Duodenal mucosa (tissue), 2 donors: ENCODE results near the gene MOSPD3.

ENCODE experiments used
- H3K27ac ChIP-seq: one replicate; pipeline ENCODE4 v1.7.0; 2013; ENCODE audit warnings: low read depth, low read length
- H3K27me3 ChIP-seq, 2 donors: one replicate each; pipeline ENCODE4 v1.7.0; 2013; ENCODE audit warnings: low read length in 2 of 2, control low read depth in 1 of 2; ENCODE audit not compliant: insufficient read depth in 2 of 2, control insufficient read depth in 1 of 2
- H3K36me3 ChIP-seq, 2 donors: one replicate each; pipeline ENCODE4 v1.7.0; 2013; ENCODE audit warnings: low read length in 2 of 2, control low read depth in 1 of 2; ENCODE audit not compliant: insufficient read depth in 2 of 2, control insufficient read depth in 1 of 2
- H3K4me1 ChIP-seq, 2 donors: one replicate each; pipeline ENCODE4 v1.7.0; 2013; ENCODE audit warnings: low read length in 2 of 2, control low read depth in 1 of 2; ENCODE audit not compliant: insufficient read depth in 2 of 2, control insufficient read depth in 1 of 2
- H3K4me3 ChIP-seq, 2 donors: one replicate each; pipeline ENCODE4 v1.7.0; 2013; ENCODE audit warnings: low read length in 2 of 2, low read depth in 1 of 2
- H3K9ac ChIP-seq, 2 donors: one replicate each; pipeline ENCODE4 v1.7.0; 2013; ENCODE audit warnings: low read length in 2 of 2, low read depth in 1 of 2
- H3K9me3 ChIP-seq, 2 donors: one replicate each; pipeline ENCODE4 v1.7.0; 2013; ENCODE audit warnings: low read length in 2 of 2, control low read depth in 1 of 2; ENCODE audit not compliant: control insufficient read depth in 1 of 2

MOSPD3 gene

DNA sequence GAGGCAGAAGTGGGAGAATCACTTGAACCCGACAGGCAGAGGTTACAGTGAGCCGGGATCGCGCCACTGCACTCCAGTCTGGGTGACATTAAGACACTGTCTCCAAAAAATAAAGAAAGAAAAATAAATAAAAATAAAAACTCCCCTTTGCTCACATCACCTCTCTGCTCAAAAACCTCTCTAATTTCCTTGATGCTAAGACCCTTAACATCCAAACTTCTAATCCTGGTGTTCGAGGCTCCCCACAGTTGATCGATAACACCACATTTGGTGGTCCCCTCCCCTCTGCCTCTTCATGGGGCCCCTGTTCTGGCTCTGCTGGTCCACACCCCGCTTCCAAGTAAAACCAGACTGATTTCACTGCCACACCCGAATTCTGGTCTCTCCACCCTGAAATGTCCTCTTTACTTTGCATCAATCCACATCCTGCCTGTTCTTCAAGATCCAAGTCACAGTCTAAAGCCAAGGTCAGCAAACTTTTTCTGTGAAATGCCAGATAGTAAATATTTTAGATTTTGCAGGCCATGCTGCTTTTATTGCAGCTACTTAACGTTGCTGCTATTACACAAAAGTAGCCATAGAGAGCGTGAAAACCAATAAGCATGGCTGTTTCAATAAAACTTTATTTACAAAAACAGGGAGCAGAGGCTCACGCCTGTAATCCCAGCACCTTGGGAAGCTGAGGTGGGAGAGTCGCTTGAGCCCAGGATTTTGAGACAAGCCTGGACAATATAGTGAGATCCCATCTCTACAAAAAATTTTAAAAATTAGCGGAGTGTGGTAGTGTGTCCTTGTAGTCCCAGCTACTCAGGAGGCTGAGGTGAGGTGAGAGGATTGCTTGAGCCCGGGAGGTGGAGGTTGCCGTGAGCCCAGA lies 11.8 kb downstream of the MOSPD3 start:
- Histone ChIP-seq H3K9me3 (no peaks in the 10 kb centered on the region), H3K4me3 (no peak overlapping the region), H3K27ac (no peak overlapping the region), H3K27me3 (no peaks in the 10 kb centered on the region), H3K36me3 (no peaks in the 10 kb centered on the region), H3K4me1 (peaks cover 0 to 8% of the 10 kb centered on the region in 2 donors), H3K9ac (no peak overlapping the region)

DNA sequence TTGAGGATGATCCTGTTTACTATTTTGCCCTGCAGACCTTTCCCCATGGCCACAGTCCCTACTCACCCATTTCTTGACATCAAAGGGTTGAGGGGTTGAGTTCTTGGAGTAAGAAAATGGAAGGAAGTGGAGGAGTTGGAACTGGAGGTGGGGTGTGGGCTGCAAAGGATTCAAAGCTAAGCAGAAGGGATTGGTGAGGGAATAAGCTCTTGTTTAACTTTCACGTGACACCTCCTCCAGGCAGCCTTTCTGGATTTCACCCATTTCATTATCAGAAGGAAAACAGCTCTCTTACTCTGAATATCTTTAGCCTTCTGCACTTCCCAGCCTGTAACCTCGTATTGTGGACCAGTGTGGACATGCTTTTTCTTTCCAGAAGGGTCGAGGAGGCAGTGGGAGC lies 13.7 kb downstream of the MOSPD3 start:
- Histone ChIP-seq H3K4me3 (peak overlapping the region in 1 of 2 donors; percentile 32), H3K36me3 (no peaks in the 10 kb centered on the region), H3K27me3 (no peaks in the 10 kb centered on the region), H3K4me1 (peaks cover 0 to 8% of the 10 kb centered on the region in 2 donors), H3K9me3 (no peaks in the 10 kb centered on the region), H3K9ac (no peak overlapping the region), H3K27ac (no peak overlapping the region)

DNA sequence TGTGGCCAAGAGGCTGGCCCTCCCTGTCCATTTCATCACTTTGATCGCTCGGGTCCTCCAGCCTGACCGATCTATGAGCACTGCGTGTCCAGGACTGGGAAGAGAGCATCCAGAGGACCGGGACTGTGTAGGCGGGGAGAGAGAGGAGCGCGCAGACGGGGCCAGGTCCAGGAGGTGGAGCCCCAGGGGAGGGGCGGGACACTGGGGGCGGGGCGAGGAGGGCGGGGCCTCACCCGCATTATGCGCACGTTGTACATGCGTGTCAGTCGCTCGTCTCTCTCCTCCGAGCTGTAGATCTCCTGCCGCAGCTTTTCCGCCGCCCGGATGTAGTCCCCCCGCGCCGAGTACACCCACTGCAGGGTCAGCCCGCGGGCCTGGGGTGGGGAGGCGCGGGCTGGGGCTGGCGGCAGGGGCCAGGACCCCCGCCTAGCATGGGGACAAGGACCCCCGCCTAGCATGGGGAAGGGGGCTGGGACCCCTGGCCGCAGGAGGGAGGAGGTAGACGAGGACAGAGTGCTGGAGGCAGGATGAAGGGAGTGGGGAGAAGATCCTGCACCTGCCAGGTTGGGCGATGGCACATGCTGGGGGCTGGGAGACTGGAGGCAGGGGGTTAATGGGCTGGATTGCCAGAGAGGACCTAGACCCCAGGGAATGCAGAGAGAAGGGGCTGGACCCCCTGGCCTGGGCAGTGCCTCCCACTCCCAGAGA lies 14.3 kb downstream of the MOSPD3 start:
- H3K9ac ChIP-seq, result no peak overlapping the region

GRCh38 chr7:100627238-100627549 lies 14.9 kb downstream of the MOSPD3 start:
- H3K4me3 ChIP-seq, result peak overlapping the region in 1 of 2 donors; percentile 50
- H3K36me3 ChIP-seq, result no peaks in the 10 kb centered on the region
- no peak overlapping the region for H3K9ac ChIP-seq
- H3K27me3 ChIP-seq, result no peaks in the 10 kb centered on the region
- no peaks in the 10 kb centered on the region for H3K9me3 ChIP-seq
- H3K4me1 ChIP-seq, result peaks cover 0 to 8% of the 10 kb centered on the region in 2 donors
- H3K27ac ChIP-seq, result no peak overlapping the region

More for the DNA sequence above, 14.3 kb downstream of the MOSPD3 start:
- peaks cover 0 to 8% of the 10 kb centered on the region in 2 donors for H3K4me1 ChIP-seq
- H3K9me3 ChIP-seq, result no peaks in the 10 kb centered on the region
- H3K4me3 ChIP-seq, result peak overlapping the region; percentile 50
- H3K36me3 ChIP-seq, result no peaks in the 10 kb centered on the region
- no peak overlapping the region for H3K27ac ChIP-seq
- no peaks in the 10 kb centered on the region for H3K27me3 ChIP-seq

GRCh38 chr7:100629117-100629716 lies 16.9 kb downstream of the MOSPD3 start:
- Histone ChIP-seq H3K27me3 (no peaks in the 10 kb centered on the region), H3K9ac (no peak overlapping the region), H3K4me1 (peaks cover 5 to 16% of the 10 kb centered on the region in 2 donors), H3K27ac (no peak overlapping the region), H3K9me3 (no peaks in the 10 kb centered on the region), H3K4me3 (no peak overlapping the region), H3K36me3 (no peaks in the 10 kb centered on the region)

DNA sequence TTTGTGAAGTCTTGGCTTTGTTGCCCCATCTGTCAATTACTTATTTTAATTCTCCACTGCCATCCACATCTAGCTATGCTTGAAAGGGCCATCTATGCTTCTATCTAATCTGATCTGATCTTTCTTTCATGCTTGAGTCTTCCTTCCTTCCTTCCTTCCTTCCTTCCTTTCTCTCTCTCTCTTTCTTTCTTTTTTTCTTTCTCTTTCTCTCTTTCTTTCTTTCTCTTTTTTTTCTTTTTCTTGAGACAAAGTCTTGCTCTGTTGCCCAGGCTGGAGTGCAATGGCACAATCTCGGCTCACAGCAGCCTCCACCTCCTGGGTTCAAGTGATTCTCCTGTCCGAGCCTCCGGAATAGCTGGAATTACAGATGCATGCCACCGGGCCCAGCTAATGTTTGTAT lies 17.7 kb downstream of the MOSPD3 start:
- Histone ChIP-seq H3K9ac (no peak overlapping the region), H3K9me3 (no peaks in the 10 kb centered on the region), H3K27me3 (no peaks in the 10 kb centered on the region), H3K36me3 (no peaks in the 10 kb centered on the region), H3K4me1 (peaks cover 5 to 16% of the 10 kb centered on the region in 2 donors), H3K27ac (no peak overlapping the region), H3K4me3 (no peak overlapping the region)

DNA sequence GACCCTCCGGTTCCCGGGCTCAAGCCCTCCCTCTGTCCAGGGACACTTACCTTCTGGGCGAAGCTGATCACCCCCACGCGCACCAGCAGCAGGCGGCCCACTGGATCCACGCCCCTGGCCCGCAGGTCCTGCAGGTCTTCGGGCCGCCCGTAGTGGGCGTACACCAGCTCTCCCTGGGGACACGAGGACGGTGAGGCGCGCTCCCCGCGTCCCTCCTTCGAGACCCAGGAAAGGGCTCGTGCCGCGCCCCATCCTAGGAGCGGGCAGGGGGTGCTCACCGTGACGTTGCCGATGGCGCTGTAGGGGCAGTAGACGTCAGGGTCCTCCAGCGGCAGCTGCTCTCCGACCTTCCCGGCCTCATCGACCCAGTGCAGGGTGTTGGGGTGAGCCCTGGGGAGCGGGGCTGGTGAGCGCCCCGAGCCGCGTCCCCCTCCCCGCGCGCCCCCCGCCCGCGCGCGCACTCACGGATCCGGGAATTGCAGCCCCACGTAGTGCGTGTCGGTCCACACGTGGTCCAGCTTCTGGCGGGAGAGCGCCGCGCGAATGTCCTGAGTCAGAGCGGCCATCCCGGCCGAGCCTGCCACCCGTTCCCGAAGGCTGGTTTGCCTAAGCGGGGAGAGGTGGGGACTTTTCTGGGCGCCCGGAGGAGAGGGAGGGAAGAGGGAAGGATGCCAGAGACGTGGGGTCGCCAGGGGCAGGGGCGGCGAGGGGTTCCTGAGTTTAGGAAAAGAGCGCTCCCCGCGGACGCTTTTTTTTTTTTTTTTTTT lies 20.8 kb downstream of the MOSPD3 start:
- Histone ChIP-seq H3K9ac (peak overlapping the region; percentile 25 to 51), H3K27me3 (no peaks in the 10 kb centered on the region)

DNA sequence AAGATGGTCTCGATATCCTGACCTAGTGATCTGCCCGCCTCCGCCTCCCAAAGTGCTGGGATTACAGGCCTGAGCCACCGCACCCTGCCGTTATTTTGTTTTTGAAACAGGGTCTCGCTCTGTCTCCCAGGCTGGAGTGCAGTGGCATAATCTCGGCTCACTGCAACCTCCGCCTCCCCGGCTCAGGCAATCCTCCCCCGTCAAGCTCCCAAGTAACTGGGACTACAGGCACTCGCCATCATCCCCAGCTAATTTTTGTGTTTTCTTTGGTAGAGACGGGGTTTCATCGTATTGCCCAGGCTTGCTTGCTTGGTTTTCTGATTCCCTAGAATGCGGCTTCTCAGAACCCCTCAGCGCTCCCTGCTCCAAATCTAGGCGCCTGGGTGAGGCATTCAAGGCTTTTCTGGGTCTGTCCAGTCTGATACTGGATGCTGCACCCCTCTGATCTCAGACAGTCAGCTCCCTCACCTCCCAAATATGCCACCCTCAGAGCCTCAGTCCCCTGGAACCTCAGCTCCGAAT lies 27.7 kb downstream of the MOSPD3 start:
- H3K27ac ChIP-seq, result no peak overlapping the region
- H3K36me3 ChIP-seq, result no peaks in the 10 kb centered on the region
- no peak overlapping the region for H3K9ac ChIP-seq
- H3K4me3 ChIP-seq, result no peak overlapping the region
- peaks cover 3 to 8% of the 10 kb centered on the region in 2 donors for H3K27me3 ChIP-seq
- H3K9me3 ChIP-seq, result no peaks in the 10 kb centered on the region
- peaks cover 4 to 8% of the 10 kb centered on the region in 2 donors for H3K4me1 ChIP-seq

More for the DNA sequence above, 20.8 kb downstream of the MOSPD3 start:
- Histone ChIP-seq H3K4me1 (peaks cover 5 to 8% of the 10 kb centered on the region in 2 donors), H3K9me3 (no peaks in the 10 kb centered on the region), H3K27ac (no peak overlapping the region), H3K36me3 (no peaks in the 10 kb centered on the region), H3K4me3 (peak overlapping the region; percentile 65 to 72)

GRCh38 chr7:100640517-100641440 lies 28.4 kb downstream of the MOSPD3 start:
- H3K36me3 ChIP-seq, result no peaks in the 10 kb centered on the region

More at GRCh38 chr7:100640517-100641440, 28.4 kb downstream of the MOSPD3 start:
- Histone ChIP-seq H3K27me3 (peaks cover 3 to 8% of the 10 kb centered on the region in 2 donors), H3K9me3 (no peaks in the 10 kb centered on the region), H3K4me3 (no peak overlapping the region), H3K4me1 (peaks cover 4 to 8% of the 10 kb centered on the region in 2 donors), H3K27ac (no peak overlapping the region), H3K9ac (no peak overlapping the region)
